Tibial nerve (tissue), 4 donors: ENCODE data around the gene OPN1MW.
"Not testable (repeated sequence)": the region's sequence is repeated elsewhere in the genome, so short reads cannot be mapped to it uniquely, and the experiment has no call there.

Source experiments
- CTCF ChIP-seq, 5 experiments: fragments of 200-600 bp in 3 of 5; fragments of 450-650 bp in 2 of 5; sonication (generic) in 3 of 5; IDR thresholded peaks; one replicate each; pipeline ENCODE4 v1.5.1; 2016 to 2019; ENCODE audit warnings: antibody characterized with exemption in 5 of 5, mild to moderate bottlenecking in 3 of 5, moderate library complexity in 2 of 5
- EP300 ChIP-seq, 2 donors: sonication (generic); formaldehyde crosslinking; IDR thresholded peaks; one replicate each; pipeline ENCODE4 v1.6.1; 2017; ENCODE audit warnings: antibody characterized with exemption in 2 of 2, mild to moderate bottlenecking in 1 of 2
- POLR2A ChIP-seq, 2 donors: fragments of 450-650 bp; IDR thresholded peaks; one replicate each; pipeline ENCODE4 v1.6.1; 2017; ENCODE audit warnings: antibody characterized with exemption in 2 of 2, mild to moderate bottlenecking in 2 of 2, moderate library complexity in 2 of 2

DNA sequence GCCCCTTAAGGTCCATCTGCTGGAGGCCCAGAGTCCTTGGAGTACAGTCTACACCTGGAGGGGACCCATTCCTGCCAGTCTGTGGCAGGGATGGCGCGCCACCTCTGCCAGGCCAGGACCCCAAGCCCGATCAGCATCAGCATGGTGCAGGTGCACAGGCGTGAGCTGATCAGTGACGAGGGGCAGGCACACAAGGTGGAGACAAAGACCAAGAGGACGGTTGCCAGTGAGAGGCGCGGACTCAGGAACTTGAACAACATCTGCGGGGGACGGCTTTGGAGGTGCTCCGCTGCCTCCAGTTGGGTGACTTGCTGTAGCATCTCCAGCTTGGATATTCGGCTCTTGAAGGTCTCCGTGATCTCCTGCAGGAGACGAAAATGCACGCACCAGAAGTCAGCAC lies 14.1 kb downstream of the OPN1MW start:
- TF ChIP-seq POLR2A, CTCF, EP300 (IDR thresholded peaks at IDR 0.05): not testable (repeated sequence)
